Breast epithelium (tissue), 4 donors: ENCODE data around the gene KRTAP4-6. TPM values are rescaled to one million over a fixed set of nuclear protein-coding genes. Genes with fewer than 3 reads are reported as not detected.
"Not testable (repeated sequence)": the region's sequence is repeated elsewhere in the genome, so short reads cannot be mapped to it uniquely, and the experiment has no call there.

Source experiments
- DNase-seq, 2 donors: peaks; one replicate each; pipeline ENCODE4 v3.0.0-alpha.2; 2019; ENCODE audit warnings: low spot score in 2 of 2
- H3K27ac ChIP-seq, 2 donors: fragments of 200-600 bp; sonication (generic) in 1 of 2; one replicate each; pipeline ENCODE4 v1.5.1; 2016 to 2019; ENCODE audit warnings: mild to moderate bottlenecking in 1 of 2
- H3K27me3 ChIP-seq, 2 donors: fragments of 200-600 bp; sonication (generic) in 1 of 2; one replicate each; pipeline versions ENCODE4 v1.5.1 to v1.6.0; 2017 to 2019; ENCODE audit warnings: control low read depth in 1 of 2, mild to moderate bottlenecking in 1 of 2
- H3K36me3 ChIP-seq: fragments of 200-600 bp; one replicate; pipeline ENCODE4 v1.5.1; 2019
- H3K4me1 ChIP-seq, 2 donors: fragments of 200-600 bp; sonication (generic); one replicate each; pipeline ENCODE4 v1.5.1; 2016 to 2019; ENCODE audit warnings: control low read depth in 1 of 2
- H3K4me3 ChIP-seq, 3 donors: fragments of 200-600 bp; sonication (generic); 1 replicate in 2 of 3; 2 replicates in 1 of 3; pipeline ENCODE4 v1.5.1; 2016 to 2019; ENCODE audit warnings: mild to moderate bottlenecking in 3 of 3, moderate library complexity in 2 of 3
- H3K9me3 ChIP-seq, 2 donors: fragments of 200-600 bp; sonication (generic) in 1 of 2; one replicate each; pipeline ENCODE4 v1.5.1; 2016 to 2019; ENCODE audit warnings: control low read depth in 1 of 2
- CTCF ChIP-seq, 3 donors: fragments of 450-650 bp; IDR thresholded peaks; one replicate each; pipeline ENCODE4 v1.5.1; 2016 to 2017; ENCODE audit warnings: antibody characterized with exemption in 3 of 3, mild to moderate bottlenecking in 3 of 3, moderate library complexity in 3 of 3
- POLR2A ChIP-seq: fragments of 450-650 bp; IDR thresholded peaks from one replicate; pipeline ENCODE4 v1.6.1; 2016; ENCODE audit warnings: antibody characterized with exemption, mild to moderate bottlenecking, moderate library complexity
- POLR2AphosphoS5 ChIP-seq, 3 donors: sonication (generic); formaldehyde crosslinking; IDR thresholded peaks; one replicate each; pipeline ENCODE4 v1.6.1; 2017; ENCODE audit warnings: antibody characterized with exemption in 3 of 3
- intact Hi-C: fragments of 100-400 bp; cut with DNase I; formaldehyde crosslinking; loops from one replicate; pipeline ENCODE4 v1.15.1; 2023; ENCODE audit warnings: low total_unique reads
- total RNA-seq, 3 donors: library from RNA; depleted of rRNA; stranded (reverse); fragments of >200 nt; gene quantifications; one replicate each; pipeline ENCODE4 v1.1.0, GENCODE V29; 2016

The KRTAP4-6 gene
- total RNA-seq, 3 donors from 2014 or later: not detected

GRCh38 chr17:41145261-41145660 lies 4.9 kb upstream of the KRTAP4-6 start:
- no peak overlapping the region for H3K4me3 ChIP-seq
- no peaks in the 10 kb centered on the region for H3K4me1 ChIP-seq
- TF ChIP-seq POLR2AphosphoS5 (IDR thresholded peaks at IDR 0.05) (no peak), CTCF (IDR thresholded peaks at IDR 0.05) (no peak), POLR2A (no peak)
- H3K27me3 ChIP-seq: no peaks in the 10 kb centered on the region
- no peaks in the 10 kb centered on the region for H3K36me3 ChIP-seq
- no peak for DNase-seq
- H3K27ac ChIP-seq: no peak overlapping the region
- H3K9me3 ChIP-seq: peaks cover 8 to 16% of the 10 kb centered on the region in 2 donors
- intact Hi-C loops: no loop called here

DNA sequence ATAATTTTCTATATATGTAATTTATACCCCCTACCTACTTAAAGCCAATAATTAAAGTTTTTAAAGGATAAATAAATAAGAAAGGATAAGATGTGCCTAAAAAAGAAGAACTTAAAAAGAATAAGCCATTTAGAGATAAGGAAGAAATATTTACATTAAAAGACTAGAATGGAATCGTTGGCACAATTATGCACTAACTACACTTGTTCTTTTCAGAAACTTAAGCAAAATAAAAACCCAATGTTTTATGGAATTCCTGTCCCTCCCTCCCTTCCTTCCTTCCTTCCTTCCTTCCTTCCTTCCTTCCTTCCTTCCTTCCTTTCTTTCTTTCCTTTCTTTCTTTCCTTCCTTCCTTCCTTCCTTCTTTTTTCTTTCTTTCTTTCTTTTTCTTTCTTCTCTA lies 4.5 kb upstream of the KRTAP4-6 start:
- H3K27me3 ChIP-seq: no peaks in the 10 kb centered on the region
- intact Hi-C loops: no loop called here
- TF ChIP-seq POLR2AphosphoS5 (IDR thresholded peaks at IDR 0.05) (no peak), POLR2A (no peak), CTCF (IDR thresholded peaks at IDR 0.05) (no peak)
- H3K27ac ChIP-seq: no peak overlapping the region
- H3K4me1 ChIP-seq: no peaks in the 10 kb centered on the region
- no peaks in the 10 kb centered on the region for H3K36me3 ChIP-seq
- no peak for DNase-seq
- H3K4me3 ChIP-seq: no peak overlapping the region
- peaks cover 8 to 20% of the 10 kb centered on the region in 2 donors for H3K9me3 ChIP-seq

GRCh38 chr17:41141361-41141760 lies 1.0 kb upstream of the KRTAP4-6 start:
- peaks cover 8 to 22% of the 10 kb centered on the region in 2 donors for H3K9me3 ChIP-seq
- intact Hi-C loops: no loop called here
- no peaks in the 10 kb centered on the region for H3K36me3 ChIP-seq
- no peaks in the 10 kb centered on the region for H3K27me3 ChIP-seq
- DNase-seq: no peak
- H3K4me3 ChIP-seq: no peak overlapping the region
- H3K4me1 ChIP-seq: no peaks in the 10 kb centered on the region
- TF ChIP-seq POLR2A (no peak), CTCF (IDR thresholded peaks at IDR 0.05) (no peak), POLR2AphosphoS5 (IDR thresholded peaks at IDR 0.05) (no peak)
- H3K27ac ChIP-seq: no peak overlapping the region

- H3K4me3 ChIP-seq, H3K27ac ChIP-seq, DNase-seq, H3K36me3 ChIP-seq, H3K27me3 ChIP-seq, intact Hi-C loops, H3K4me1 ChIP-seq: not testable (repeated sequence)
- peaks cover 8 to 22% of the 10 kb centered on the region in 2 donors for H3K9me3 ChIP-seq
These were observed 479 bp downstream of the KRTAP4-6 start for GRCh38 chr17:41139865-41140264.

DNA sequence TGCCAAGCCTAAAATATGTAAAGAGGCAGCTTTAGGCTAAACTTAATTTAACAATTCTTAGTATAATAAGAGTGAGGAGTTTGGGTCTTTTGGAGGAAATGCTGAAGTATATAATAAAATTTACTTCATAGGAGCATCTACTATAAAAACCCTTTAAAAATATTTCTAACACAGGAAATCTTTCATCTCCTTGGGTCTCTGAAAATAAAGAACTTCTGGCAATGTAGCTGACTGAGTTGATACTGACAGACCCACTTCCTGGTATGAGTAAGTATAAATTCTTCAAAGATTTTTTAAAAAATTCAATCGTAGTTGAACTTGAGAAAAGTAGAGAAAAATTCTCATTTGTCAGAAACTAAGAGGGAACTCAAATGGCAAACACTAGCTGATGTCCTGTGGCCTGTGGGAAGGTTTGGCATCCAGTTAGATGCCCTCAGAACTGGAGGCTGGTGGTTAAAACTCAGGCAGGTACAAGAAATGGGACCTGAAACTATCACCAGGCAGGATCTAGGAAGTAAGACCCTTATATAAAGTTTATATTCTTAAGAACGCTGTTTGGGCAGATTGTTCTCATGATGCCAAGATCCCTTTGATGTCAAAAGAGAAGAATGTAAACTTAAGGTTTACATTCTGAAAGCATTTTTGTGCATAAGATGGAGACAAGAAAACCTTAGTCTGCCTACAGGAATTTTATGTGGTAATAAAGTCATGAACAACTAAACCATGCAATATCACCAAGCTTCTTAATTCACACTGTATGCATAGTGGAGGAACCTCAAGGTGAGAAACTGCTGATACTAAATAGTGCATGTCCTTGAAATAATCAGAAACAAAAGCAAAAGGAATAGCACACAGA lies 6.2 kb downstream of the KRTAP4-6 start:
- Histone ChIP-seq H3K27me3 (no peaks in the 10 kb centered on the region), H3K9me3 (no peaks in the 10 kb centered on the region), H3K4me3 (no peak overlapping the region), H3K27ac (no peak overlapping the region), H3K4me1 (no peaks in the 10 kb centered on the region), H3K36me3 (no peaks in the 10 kb centered on the region)
- intact Hi-C loops: no loop called here
- no peak for DNase-seq
- TF ChIP-seq CTCF (IDR thresholded peaks at IDR 0.05): no peak
- TF ChIP-seq POLR2AphosphoS5 (IDR thresholded peaks at IDR 0.05): no peak
- no peak for TF ChIP-seq POLR2A
